DOHH2 (cell line): ENCODE results near the gene OGFOD3.

Experiments
- CTCF ChIP-seq: fragments of 200-600 bp; sonication (generic); IDR thresholded peaks from one replicate; pipeline ENCODE4 v1.5.1; 2014; ENCODE audit warnings: antibody characterized with exemption, mild to moderate bottlenecking, low read depth, low read length; ENCODE audit not compliant: poor library complexity, severe bottlenecking
- EZH2phosphoT487 ChIP-seq: fragments of 200-600 bp; sonication (generic); IDR thresholded peaks from 2 replicates; pipeline ENCODE4 v1.6.1; 2017; ENCODE audit warnings: borderline replicate concordance, mild to moderate bottlenecking, antibody characterized with exemption, low read length, moderate library complexity, mixed read lengths

GRCh38 chr17:82367724-82368524 is 50.5 kb downstream of the OGFOD3 start:
- TF ChIP-seq CTCF (no peak), EZH2phosphoT487 (no peak)
